GM10266 (cell line): ENCODE results near the gene VCAN.

Experiments used
- DNase-seq: peaks from one replicate; pipeline ENCODE4 v3.0.0; 2012; ENCODE audit errors: extremely low spot score
- TF ChIP-seq, protein P1 (sequence below): IDR thresholded peaks from 2 replicates; pipeline ENCODE4 v1.5.1; 2012; ENCODE audit warnings: mild to moderate bottlenecking, low read depth; ENCODE audit not compliant: control insufficient read depth, insufficient read depth; ENCODE audit errors: missing control alignments

The VCAN gene

DNA sequence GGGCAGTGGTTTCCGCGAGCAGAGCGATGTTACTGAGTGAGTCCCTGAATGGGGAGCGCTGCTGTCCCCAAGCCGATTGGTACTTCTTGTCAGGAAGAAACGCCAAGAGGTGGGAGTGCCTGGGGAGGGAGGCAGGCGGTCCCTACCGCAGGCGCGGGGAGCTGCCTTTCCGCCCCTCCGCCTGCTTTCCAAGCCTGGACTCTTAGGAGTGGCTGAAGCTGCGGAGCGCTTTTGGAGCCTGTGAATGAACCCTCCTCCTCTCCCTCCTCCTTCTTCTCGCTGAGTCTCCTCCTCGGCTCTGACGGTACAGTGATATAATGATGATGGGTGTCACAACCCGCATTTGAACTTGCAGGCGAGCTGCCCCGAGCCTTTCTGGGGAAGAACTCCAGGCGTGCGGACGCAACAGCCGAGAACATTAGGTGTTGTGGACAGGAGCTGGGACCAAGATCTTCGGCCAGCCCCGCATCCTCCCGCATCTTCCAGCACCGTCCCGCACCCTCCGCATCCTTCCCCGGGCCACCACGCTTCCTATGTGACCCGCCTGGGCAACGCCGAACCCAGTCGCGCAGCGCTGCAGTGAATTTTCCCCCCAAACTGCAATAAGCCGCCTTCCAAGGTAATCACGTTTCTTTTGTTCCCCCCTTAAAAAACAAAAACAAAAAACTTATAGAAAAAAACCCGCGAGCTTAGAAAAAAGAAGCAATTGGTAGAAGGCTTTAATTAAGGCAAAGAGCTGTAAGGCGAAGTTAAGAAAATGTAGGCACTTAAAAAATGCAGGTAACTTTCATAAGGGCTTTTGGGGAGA, at the start of gene VCAN:
Gene VCAN (plus strand): TSS at position 340 of the 808 bp plus-strand sequence. CDS start 11,775 bp downstream, outside the sequence.
- TF ChIP-seq, protein P1, sequence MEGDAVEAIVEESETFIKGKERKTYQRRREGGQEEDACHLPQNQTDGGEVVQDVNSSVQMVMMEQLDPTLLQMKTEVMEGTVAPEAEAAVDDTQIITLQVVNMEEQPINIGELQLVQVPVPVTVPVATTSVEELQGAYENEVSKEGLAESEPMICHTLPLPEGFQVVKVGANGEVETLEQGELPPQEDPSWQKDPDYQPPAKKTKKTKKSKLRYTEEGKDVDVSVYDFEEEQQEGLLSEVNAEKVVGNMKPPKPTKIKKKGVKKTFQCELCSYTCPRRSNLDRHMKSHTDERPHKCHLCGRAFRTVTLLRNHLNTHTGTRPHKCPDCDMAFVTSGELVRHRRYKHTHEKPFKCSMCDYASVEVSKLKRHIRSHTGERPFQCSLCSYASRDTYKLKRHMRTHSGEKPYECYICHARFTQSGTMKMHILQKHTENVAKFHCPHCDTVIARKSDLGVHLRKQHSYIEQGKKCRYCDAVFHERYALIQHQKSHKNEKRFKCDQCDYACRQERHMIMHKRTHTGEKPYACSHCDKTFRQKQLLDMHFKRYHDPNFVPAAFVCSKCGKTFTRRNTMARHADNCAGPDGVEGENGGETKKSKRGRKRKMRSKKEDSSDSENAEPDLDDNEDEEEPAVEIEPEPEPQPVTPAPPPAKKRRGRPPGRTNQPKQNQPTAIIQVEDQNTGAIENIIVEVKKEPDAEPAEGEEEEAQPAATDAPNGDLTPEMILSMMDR, result no peak
- peak; percentile 25 for DNase-seq

DNA sequence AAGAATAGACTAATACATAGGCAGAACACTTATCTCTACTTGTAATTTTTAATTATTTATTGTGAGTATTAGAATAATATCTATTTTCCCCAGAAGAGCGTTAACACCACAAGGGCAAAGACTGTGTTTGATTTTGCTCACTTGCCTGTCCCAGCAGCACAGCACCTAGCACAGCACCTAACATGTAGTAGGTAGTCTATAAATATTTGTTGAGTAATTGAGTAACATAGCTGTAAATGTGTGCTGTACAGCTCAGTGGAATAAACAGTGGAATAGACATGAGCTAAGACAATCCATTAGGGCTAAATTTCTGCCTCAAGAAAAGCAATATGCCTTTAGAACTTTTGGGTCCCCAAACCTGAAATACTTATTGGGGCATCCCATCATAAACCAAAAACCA, 49.3 kb upstream of the VCAN start:
- TF ChIP-seq, protein P1, result no peak
- no peak for DNase-seq

DNA sequence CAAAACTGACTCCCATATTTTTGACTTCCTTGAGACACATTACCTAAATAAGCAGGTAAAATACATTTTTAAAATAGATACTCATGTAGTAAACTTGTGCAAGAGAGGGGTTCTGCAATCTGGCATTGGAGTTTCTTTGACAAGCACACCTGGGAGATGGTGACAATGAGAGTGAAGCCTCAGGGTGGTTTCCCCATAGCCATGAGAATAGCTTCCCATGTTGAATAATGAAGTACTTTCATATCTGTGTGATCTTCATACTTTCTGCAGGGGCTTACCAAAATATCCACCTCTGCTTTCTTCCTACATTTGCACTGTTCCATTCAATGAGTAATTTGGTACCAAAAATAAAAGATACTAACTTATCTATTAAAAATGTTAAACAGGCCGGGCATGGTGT, 44.7 kb upstream of the VCAN start:
- no peak for DNase-seq
- TF ChIP-seq, protein P1, result no peak

GRCh38 chr5:83428126-83428525, 43.4 kb upstream of the VCAN start:
- DNase-seq, result no peak
- TF ChIP-seq, protein P1, result no peak

GRCh38 chr5:83428890-83429289, 42.7 kb upstream of the VCAN start:
- DNase-seq, result no peak
- TF ChIP-seq, protein P1, result no peak

DNA sequence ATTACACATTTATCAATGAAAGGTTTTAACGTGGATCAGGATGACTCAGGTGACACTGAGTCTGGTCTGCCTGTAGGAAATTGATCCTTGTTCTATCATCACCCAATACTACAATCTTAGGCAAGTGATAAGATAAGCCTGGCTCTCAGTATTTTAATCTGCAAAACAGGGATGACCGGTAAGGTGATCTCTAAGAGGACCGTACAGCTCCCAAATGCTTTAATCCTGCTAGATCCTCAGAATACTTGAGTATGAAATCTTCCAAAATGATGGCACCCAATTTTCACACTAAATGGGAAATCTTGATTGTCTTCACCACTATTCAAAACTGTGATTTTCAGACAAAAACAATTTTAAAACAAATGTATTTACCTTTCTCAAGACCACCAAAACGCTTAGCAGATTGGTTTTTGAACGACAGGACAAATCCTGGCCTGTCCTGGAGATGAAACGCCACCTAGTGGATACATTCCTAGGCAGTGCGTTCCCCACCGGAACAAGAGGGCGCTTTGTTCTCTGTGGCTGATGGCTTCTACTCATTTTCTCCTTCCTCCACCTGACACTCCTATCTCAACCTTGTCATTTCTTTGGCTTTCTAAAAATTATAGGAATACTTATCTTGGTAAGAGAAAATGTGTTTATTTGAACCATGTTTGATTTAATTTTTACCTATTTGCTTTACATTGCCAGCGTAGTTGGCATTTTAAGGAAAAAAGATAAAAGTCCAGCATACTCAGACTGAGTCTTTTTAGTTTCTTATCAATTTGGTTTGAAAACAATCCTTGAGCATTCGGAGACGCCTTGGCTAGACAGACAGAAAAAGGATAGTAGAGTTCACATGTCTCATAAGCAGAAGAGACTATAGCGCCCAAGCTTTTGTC, 41.2 kb upstream of the VCAN start:
- TF ChIP-seq, protein P1, result peak; percentile 82
- DNase-seq, result peak; percentile 67
